HepG2 (cell line): Measurements from ENCODE around the gene STK40. TPM values are rescaled to one million over a fixed set of nuclear protein-coding genes. Genes with fewer than 3 reads are reported as not detected.

Experiments used
- HMGA1 ChIP-seq: sonication (generic); formaldehyde crosslinking; conservative IDR thresholded peaks from 2 replicates; pipeline ENCODE4 v1.4.0; 2020; ENCODE audit warnings: missing genetic modification reagents
- PHB2 ChIP-seq: fragments of 450-650 bp; IDR thresholded peaks from 2 replicates; pipeline ENCODE4 v1.6.1; 2018; ENCODE audit not compliant: partially characterized antibody
- POLR2G ChIP-seq: fragments of 200-400 bp; formaldehyde crosslinking; IDR thresholded peaks from 2 replicates; pipeline ENCODE4 v1.6.1; 2018; ENCODE audit warnings: mild to moderate bottlenecking, low read depth, low read length, moderate library complexity
- PTBP1 ChIP-seq: fragments of 200-400 bp; formaldehyde crosslinking; IDR thresholded peaks from 2 replicates; pipeline ENCODE4 v1.6.1; 2018; ENCODE audit warnings: low read length, low read depth; ENCODE audit not compliant: poor library complexity, severe bottlenecking
- RBAK ChIP-seq: sonication (generic); formaldehyde crosslinking; IDR thresholded peaks from 2 replicates; pipeline ENCODE4 v1.5.1; 2020; ENCODE audit warnings: mild to moderate bottlenecking, missing genetic modification reagents
- RFX5 ChIP-seq: IDR thresholded peaks from 2 replicates; pipeline ENCODE4 v1.6.1; 2011; ENCODE audit warnings: low read depth, low read length, improper control_type of control experiment
- SOX5 ChIP-seq: IDR thresholded peaks from 2 replicates; pipeline ENCODE4 v1.6.1; 2016; ENCODE audit warnings: borderline replicate concordance
- SUZ12 ChIP-seq: fragments of 150-350 bp; IDR thresholded peaks from 2 replicates; pipeline ENCODE4 v1.6.1; 2014; ENCODE audit warnings: low read depth, low read length
- polyA plus RNA-seq, 8 experiments: library from polyadenylated mRNA; depleted of rRNA in 3 of 8; stranded (reverse) in 7 of 8; unstranded in 1 of 8; fragments of >200 nt; fragmentation: Illumina TruSeq in 4 of 8; extraction: Trizol in 4 of 8; gene quantifications; 2 replicates each; pipeline versions ENCODE4 v1.2.1 to v1.2.3, GENCODE V29; 2011 to 2016; ENCODE audit warnings: low read depth in 4 of 8, missing spikeins in 1 of 8, mixed read lengths in 1 of 8; ENCODE audit not compliant: insufficient read depth in 1 of 8
- total RNA-seq, 5 experiments: library from RNA; depleted of rRNA; stranded (reverse); fragments of >200 nt; fragmentation: Illumina TruSeq; extraction: Trizol; gene quantifications; 2 replicates each; pipeline ENCODE4 v1.2.3, GENCODE V29; 2016; ENCODE audit warnings: low read depth in 1 of 5
- TF ChIP-seq, protein P1 (sequence below), 2 experiments: sonication (generic) in 1 of 2; formaldehyde crosslinking in 1 of 2; IDR thresholded peaks; 2 replicates each; pipeline versions ENCODE4 v1.5.1 to v1.6.1; 2011 to 2020; ENCODE audit warnings: borderline replicate concordance in 1 of 2, low read depth in 1 of 2, low read length in 1 of 2, mild to moderate bottlenecking in 1 of 2, missing genetic modification reagents in 1 of 2, moderate library complexity in 1 of 2
- TF ChIP-seq, protein P2 (sequence below): sonication (generic); formaldehyde crosslinking; IDR thresholded peaks from 2 replicates; pipeline ENCODE4 v1.9.0; 2021; ENCODE audit warnings: missing genetic modification reagents, borderline replicate concordance
- TF ChIP-seq, protein P3 (sequence below): sonication (generic); formaldehyde crosslinking; IDR thresholded peaks from 2 replicates; pipeline ENCODE4 v1.4.0; 2020; ENCODE audit warnings: missing genetic modification reagents, borderline replicate concordance
- TF ChIP-seq, protein P4 (sequence below): sonication (generic); formaldehyde crosslinking; IDR thresholded peaks from 2 replicates; pipeline ENCODE4 v1.4.0; 2020; ENCODE audit warnings: missing genetic modification reagents, borderline replicate concordance
- TF ChIP-seq, protein P5 (sequence below): IDR thresholded peaks from 2 replicates; pipeline ENCODE4 v1.6.1; 2012; ENCODE audit warnings: low read depth, low read length, improper control_type of control experiment

STK40 gene
- total and polyA plus RNA-seq, 2 of the 13 experiments (the other 11 are each of a cell fraction or from before 2014, with no cell fraction given), result 33.8 to 35.1 TPM

DNA sequence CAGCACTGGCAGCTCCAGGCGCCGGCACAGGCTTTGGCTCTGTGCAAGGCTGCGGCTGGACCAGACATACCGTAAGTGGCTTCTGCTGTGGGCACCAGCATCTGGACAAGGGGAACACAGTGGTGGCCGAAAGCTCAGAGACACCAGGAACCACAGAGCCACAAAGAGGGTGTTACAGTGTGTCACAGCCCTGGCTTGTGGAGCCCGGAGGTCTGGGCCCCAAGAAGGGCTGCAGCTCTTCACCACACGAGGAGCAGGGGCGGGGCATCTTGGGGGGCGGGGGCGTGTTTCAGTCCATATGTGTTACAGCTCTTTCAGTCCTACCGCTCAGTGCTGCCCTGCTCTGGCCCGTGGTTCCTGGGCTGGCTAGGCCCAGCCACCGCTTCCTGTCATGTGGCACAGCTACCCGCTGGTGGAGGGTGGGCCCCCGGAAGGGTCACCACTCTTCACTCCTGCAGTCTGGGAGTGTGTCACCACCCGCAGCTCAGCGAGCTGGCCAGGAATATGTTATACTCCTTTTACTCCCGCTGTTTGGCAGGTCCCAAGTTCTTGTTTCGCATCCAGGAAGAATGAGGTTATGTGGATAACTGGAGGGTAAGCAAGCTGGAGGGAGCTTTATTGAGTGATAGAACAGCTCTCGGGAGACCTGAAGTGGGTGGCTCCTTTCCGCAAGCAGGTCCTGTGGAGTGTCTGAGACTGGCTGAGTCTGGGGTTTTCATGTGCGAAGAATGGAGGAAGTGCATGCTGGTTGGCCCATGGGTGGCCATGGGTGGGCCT is 15.3 kb upstream of the STK40 start (continued):
- TF ChIP-seq, protein P1, sequence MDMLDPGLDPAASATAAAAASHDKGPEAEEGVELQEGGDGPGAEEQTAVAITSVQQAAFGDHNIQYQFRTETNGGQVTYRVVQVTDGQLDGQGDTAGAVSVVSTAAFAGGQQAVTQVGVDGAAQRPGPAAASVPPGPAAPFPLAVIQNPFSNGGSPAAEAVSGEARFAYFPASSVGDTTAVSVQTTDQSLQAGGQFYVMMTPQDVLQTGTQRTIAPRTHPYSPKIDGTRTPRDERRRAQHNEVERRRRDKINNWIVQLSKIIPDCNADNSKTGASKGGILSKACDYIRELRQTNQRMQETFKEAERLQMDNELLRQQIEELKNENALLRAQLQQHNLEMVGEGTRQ (IDR thresholded peaks at IDR 0.05; ENCODE audit: low read depth, low read length), result peak; percentile 77
- TF ChIP-seq, protein P1 (CRISPR knock-in tag; IDR thresholded peaks at IDR 0.05; ENCODE audit: borderline replicate concordance), result peak; percentile 86; the same call in 1 of the 2 replicates
- TF ChIP-seq, protein P2, sequence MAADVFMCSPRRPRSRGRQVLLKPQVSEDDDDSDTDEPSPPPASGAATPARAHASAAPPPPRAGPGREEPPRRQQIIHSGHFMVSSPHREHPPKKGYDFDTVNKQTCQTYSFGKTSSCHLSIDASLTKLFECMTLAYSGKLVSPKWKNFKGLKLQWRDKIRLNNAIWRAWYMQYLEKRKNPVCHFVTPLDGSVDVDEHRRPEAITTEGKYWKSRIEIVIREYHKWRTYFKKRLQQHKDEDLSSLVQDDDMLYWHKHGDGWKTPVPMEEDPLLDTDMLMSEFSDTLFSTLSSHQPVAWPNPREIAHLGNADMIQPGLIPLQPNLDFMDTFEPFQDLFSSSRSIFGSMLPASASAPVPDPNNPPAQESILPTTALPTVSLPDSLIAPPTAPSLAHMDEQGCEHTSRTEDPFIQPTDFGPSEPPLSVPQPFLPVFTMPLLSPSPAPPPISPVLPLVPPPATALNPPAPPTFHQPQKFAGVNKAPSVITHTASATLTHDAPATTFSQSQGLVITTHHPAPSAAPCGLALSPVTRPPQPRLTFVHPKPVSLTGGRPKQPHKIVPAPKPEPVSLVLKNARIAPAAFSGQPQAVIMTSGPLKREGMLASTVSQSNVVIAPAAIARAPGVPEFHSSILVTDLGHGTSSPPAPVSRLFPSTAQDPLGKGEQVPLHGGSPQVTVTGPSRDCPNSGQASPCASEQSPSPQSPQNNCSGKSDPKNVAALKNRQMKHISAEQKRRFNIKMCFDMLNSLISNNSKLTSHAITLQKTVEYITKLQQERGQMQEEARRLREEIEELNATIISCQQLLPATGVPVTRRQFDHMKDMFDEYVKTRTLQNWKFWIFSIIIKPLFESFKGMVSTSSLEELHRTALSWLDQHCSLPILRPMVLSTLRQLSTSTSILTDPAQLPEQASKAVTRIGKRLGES (CRISPR knock-in tag), result no peak
- TF ChIP-seq PHB2, result no peak
- no peak; the same call in 1 of the 2 replicates for TF ChIP-seq RBAK (CRISPR knock-in tag)
- TF ChIP-seq SUZ12, result no peak
- TF ChIP-seq SOX5, result no peak
- TF ChIP-seq, protein P3, sequence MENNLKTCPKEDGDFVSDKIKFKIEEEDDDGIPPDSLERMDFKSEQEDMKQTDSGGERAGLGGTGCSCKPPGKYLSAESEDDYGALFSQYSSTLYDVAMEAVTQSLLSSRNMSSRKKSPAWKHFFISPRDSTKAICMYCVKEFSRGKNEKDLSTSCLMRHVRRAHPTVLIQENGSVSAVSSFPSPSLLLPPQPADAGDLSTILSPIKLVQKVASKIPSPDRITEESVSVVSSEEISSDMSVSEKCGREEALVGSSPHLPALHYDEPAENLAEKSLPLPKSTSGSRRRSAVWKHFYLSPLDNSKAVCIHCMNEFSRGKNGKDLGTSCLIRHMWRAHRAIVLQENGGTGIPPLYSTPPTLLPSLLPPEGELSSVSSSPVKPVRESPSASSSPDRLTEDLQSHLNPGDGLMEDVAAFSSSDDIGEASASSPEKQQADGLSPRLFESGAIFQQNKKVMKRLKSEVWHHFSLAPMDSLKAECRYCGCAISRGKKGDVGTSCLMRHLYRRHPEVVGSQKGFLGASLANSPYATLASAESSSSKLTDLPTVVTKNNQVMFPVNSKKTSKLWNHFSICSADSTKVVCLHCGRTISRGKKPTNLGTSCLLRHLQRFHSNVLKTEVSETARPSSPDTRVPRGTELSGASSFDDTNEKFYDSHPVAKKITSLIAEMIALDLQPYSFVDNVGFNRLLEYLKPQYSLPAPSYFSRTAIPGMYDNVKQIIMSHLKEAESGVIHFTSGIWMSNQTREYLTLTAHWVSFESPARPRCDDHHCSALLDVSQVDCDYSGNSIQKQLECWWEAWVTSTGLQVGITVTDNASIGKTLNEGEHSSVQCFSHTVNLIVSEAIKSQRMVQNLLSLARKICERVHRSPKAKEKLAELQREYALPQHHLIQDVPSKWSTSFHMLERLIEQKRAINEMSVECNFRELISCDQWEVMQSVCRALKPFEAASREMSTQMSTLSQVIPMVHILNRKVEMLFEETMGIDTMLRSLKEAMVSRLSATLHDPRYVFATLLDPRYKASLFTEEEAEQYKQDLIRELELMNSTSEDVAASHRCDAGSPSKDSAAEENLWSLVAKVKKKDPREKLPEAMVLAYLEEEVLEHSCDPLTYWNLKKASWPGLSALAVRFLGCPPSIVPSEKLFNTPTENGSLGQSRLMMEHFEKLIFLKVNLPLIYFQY (CRISPR knock-in tag), result 0 out of 2 replicates have a peak, but pooled peaks have one; percentile 55
- TF ChIP-seq POLR2G, result peak; percentile 99
- TF ChIP-seq PTBP1, result no peak
- TF ChIP-seq HMGA1 (CRISPR knock-in tag), result no peak
- TF ChIP-seq, protein P4, sequence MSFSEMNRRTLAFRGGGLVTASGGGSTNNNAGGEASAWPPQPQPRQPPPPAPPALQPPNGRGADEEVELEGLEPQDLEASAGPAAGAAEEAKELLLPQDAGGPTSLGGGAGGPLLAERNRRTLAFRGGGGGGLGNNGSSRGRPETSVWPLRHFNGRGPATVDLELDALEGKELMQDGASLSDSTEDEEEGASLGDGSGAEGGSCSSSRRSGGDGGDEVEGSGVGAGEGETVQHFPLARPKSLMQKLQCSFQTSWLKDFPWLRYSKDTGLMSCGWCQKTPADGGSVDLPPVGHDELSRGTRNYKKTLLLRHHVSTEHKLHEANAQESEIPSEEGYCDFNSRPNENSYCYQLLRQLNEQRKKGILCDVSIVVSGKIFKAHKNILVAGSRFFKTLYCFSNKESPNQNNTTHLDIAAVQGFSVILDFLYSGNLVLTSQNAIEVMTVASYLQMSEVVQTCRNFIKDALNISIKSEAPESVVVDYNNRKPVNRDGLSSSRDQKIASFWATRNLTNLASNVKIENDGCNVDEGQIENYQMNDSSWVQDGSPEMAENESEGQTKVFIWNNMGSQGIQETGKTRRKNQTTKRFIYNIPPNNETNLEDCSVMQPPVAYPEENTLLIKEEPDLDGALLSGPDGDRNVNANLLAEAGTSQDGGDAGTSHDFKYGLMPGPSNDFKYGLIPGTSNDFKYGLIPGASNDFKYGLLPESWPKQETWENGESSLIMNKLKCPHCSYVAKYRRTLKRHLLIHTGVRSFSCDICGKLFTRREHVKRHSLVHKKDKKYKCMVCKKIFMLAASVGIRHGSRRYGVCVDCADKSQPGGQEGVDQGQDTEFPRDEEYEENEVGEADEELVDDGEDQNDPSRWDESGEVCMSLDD (CRISPR knock-in tag), result 0 out of 2 replicates have a peak, but pooled peaks have one; percentile 33
- no peak; the same call in none of the 2 replicates for TF ChIP-seq RFX5
- TF ChIP-seq, protein P5, sequence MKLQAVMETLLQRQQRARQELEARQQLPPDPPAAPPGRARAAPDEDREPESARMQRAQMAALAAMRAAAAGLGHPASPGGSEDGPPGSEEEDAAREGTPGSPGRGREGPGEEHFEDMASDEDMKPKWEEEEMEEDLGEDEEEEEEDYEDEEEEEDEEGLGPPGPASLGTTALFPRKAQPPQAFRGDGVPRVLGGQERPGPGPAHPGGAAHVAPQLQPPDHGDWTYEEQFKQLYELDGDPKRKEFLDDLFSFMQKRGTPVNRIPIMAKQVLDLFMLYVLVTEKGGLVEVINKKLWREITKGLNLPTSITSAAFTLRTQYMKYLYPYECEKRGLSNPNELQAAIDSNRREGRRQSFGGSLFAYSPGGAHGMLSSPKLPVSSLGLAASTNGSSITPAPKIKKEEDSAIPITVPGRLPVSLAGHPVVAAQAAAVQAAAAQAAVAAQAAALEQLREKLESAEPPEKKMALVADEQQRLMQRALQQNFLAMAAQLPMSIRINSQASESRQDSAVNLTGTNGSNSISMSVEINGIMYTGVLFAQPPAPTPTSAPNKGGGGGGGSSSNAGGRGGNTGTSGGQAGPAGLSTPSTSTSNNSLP, result no peak
